GM12891 (cell line): Measurements from ENCODE around the gene SLC15A3.

Source experiments
- DNase-seq: peaks from one replicate; pipeline ENCODE4 v3.0.0; 2011; ENCODE audit warnings: low spot score; ENCODE audit not compliant: insufficient read length
- FAIRE-seq: peaks from 2 replicates; lab custom pipeline; 2011; peaks lifted over from hg19 to GRCh38; lab: Jason Lieb, UNC
- PAX5 ChIP-seq: IDR thresholded peaks from 2 replicates; pipeline ENCODE4 v1.6.1; 2011; ENCODE audit warnings: low read length, moderate library complexity, mild to moderate bottlenecking; ENCODE audit not compliant: insufficient read depth, severe bottlenecking
- POLR2A ChIP-seq: IDR thresholded peaks from 2 replicates; pipeline ENCODE4 v1.6.1; 2011; ENCODE audit warnings: low read depth, low read length, control low read depth
- POLR2AphosphoS5 ChIP-seq: IDR thresholded peaks from 2 replicates; pipeline ENCODE4 v1.6.1; 2011; ENCODE audit warnings: low read depth, low read length, control low read depth
- POU2F2 ChIP-seq: IDR thresholded peaks from 2 replicates; pipeline ENCODE4 v1.6.1; 2011; ENCODE audit warnings: low read depth, mild to moderate bottlenecking, control low read depth, low read length, moderate library complexity
- SPI1 ChIP-seq: IDR thresholded peaks from 2 replicates; pipeline ENCODE4 v1.6.1; 2011; ENCODE audit warnings: low read depth, low read length, control low read depth
- TAF1 ChIP-seq: IDR thresholded peaks from 2 replicates; pipeline ENCODE4 v1.6.1; 2011; ENCODE audit warnings: low read depth, low read length, control low read depth

Gene SLC15A3

DNA sequence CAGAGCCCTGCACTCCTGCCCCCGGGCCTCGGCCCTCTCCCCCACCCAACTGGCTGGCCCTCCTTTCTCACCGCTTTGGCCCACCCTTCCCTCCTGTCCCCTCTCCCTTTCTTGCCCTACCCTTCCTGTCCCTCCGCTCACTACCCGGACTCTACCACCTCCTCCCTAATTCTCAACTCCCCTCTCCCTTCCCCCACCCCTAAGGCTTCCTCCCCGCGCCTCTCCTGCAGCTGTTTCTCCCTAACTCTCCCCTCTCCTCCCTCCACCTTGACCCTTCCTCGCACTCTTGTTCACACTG is 421 bp downstream of the SLC15A3 start:
- FAIRE-seq = no peak

DNA sequence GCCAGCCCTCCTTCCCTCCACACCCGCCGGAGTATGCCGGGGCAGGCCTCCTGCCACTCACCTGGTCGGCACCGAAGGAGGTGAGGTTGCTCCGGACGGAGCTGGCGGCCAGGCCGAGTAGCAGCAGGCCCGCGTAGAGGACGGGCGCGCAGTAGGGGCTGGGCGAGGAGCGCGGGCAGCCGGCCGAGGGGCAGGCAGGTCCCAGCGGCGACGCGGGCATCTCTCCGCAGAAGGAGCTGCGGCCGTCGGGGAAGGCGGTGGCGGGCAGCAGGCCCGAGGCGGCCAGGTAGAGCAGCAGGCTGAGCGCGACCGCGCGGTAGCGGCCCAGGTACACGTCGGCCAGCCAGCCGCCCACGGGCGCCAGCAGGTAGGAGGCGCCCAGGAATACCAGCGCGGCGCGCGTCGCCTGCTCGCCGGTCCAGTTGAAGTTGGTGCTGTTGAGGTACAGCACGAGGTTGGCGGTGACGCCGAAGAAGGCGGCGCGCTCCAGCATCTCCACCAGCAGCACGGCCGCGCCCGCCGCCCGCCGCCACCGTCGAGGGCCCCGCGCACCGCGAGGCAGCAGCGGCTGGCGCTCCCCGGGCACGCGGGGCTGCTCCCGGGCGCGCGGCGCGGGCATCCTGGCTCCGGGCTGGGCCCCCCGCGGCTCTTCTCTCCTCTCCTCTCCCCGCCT is 907 bp downstream of the SLC15A3 start:
- DNase-seq (no peak), FAIRE-seq (peak; percentile 97)
- TF ChIP-seq POLR2A (peak; percentile 30; the same call in 1 of the 2 replicates), PAX5 (no peak), TAF1 (peak; percentile 36; the same call in 1 of the 2 replicates), SPI1 (no peak), POU2F2 (no peak), POLR2AphosphoS5 (no peak)

More for the DNA sequence above, 421 bp downstream of the SLC15A3 start:
- TF ChIP-seq PAX5 (no peak), POLR2AphosphoS5 (no peak), TAF1 (no peak), SPI1 (no peak), POLR2A (no peak), POU2F2 (no peak)
- no peak for DNase-seq

DNA sequence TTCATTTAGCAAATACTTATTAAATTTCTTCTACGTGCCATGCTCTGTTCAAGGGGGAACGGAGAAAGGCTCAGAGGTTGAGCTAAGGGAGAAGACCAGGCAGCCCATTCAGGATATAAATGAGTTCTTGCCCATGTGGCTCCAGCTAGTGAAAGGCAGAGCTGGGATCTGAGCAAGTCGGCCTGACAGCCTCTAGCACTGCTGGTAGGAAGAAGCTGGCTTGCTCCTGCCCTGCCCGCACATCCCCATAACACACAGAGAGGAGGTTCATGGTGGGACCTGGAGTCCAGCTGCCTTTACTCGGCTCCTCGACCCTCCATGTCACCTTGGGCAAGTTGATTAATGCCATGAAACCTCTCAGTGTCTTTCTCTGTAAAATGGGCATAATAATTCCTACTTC is 2.0 kb downstream of the SLC15A3 start:
- TF ChIP-seq POLR2AphosphoS5 (no peak), POU2F2 (no peak), SPI1 (no peak), PAX5 (no peak), TAF1 (no peak), POLR2A (no peak)
- FAIRE-seq = peak; percentile 84
- no peak for DNase-seq

DNA sequence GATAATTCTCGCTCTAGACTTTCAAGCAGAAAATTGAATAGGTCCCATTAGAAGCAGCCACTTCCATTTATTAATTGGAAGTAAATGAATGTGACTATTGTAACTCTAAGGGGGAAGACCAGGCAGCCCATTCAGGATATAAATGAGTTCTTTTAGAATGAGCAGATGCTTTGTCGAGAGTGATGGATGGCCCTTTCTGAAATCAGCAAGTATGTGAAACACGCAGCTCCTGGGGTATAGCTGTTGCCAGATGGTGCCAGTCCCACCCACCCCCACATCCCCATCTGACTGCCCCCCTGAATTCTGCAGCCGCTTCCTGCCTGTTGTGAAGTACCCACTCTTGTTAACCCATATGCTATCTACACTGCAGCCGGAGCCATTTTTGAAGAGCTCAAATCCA is 3.7 kb downstream of the SLC15A3 start:
- FAIRE-seq (no peak), DNase-seq (no peak)
- TF ChIP-seq TAF1 (no peak), PAX5 (no peak), SPI1 (no peak), POLR2AphosphoS5 (no peak), POU2F2 (no peak), POLR2A (no peak)

DNA sequence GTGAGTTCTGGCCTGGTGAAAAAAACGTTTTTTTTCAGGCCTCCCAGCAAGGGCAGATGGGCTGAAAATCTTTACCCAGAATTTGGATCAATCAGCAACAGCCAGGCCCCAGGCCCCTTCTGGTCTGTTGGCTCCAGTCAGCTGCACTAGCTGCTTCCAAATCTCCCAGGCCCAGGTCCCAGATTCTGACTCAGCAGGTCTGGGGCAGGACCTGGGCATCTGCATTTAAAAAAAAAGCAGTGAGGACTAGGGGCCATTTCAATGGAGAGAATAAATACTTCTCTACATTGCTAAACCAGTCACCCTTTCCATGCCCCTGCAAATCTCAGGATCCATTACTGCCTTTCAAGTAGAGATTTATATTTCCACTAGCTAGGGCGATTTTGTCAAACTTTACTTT is 4.3 kb downstream of the SLC15A3 start:
- no peak for TF ChIP-seq PAX5
- TF ChIP-seq SPI1 = no peak
- TF ChIP-seq TAF1 = no peak
- FAIRE-seq (no peak), DNase-seq (no peak)

DNA sequence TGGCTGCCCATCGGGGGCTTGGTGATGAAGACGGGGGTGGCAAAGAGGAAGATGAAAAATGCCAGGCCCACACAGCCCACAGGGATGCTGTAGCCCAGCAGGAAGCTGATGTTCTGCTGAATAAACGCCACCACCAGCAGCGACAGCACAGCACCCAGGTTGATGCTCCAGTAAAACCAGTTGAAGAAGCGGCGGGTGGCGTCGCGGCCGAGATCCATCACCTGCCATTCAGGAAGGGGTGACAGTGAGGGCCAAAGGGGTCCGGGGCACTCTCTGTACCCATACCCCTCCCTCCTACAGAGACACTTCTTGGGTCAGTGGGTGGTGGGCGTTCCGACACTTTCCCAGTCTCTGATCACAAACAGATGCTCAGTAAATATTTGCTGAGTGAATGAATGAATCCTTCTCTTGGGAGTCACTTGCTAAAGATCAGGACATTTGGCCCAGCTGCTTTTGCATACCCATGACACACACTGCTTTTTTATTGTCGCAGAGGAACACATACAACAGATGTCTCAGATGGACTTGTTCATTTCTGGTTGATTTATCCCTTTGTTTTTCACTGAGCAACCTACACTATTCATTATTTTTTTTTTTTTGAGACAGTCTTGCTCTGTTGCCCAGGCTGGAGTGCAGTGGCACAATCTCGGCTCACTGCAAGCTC is 5.2 kb downstream of the SLC15A3 start:
- no peak for FAIRE-seq

DNA sequence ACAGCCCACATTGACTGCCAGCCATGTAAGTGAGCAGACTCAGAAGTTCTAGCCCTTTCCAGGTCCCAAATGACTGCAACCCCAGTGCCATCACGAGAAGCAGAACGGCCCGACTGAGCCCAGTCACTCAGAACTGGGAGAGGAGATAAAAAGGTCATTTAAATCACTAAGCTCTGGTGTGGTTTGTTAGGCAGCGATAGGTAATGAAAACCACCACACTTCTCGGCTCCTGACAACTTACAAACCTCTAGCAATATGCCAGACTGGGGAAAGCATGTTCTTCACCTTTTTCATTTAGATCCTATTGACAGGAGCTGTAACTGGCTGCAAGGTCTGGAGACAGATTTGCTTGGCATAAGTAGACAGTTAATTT is 6.7 kb downstream of the SLC15A3 start:
- no peak for TF ChIP-seq PAX5
- no peak for TF ChIP-seq SPI1
- no peak for TF ChIP-seq TAF1
- TF ChIP-seq POLR2AphosphoS5 = no peak
- no peak for TF ChIP-seq POU2F2
- no peak for TF ChIP-seq POLR2A
- DNase-seq (no peak), FAIRE-seq (no peak)

More for the DNA sequence above, 5.2 kb downstream of the SLC15A3 start:
- no peak for DNase-seq
- TF ChIP-seq POU2F2 (no peak), POLR2AphosphoS5 (no peak), TAF1 (no peak), PAX5 (no peak), POLR2A (no peak), SPI1 (no peak)

DNA sequence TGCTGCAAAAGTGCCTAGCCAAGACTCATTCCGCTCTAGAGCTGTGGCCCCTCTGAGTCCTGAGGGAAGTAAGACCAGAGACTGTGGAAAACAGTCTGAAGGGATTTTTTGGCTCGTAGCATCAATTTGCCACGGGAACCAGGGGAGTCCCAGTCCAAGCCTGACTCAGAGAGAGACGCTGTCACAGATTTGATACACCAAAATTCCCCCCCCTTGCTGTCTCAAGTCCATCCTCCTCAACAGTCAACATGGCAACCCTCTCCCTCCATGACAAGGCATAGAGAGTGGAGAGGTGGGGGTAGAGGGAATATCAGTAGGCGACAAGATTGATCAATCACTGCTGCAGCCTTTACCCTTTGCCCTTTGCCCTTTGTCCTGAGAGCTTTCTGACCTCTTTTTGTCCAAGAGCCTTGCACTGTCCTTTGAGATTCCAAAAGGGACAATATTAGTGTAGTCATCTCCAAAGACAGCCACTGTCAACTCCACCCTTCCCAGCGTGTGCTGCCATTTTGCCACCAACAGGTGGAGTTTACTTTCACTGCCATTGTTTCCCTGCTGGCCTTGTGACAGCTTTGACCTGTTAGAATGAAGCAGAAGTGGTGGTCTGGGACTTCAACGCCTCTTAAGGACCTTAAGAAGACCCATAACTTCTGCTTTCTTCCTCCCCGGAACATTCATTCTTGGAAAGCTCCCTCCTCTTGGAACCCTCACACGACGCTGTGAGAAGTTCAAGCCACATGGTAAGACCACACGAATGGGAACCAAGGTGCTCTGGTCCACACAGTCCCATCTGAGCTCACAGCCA is 7.3 kb downstream of the SLC15A3 start:
- FAIRE-seq (no peak), DNase-seq (no peak)
- TF ChIP-seq PAX5 (no peak), POU2F2 (no peak), POLR2A (no peak), TAF1 (no peak), SPI1 (no peak), POLR2AphosphoS5 (no peak)

DNA sequence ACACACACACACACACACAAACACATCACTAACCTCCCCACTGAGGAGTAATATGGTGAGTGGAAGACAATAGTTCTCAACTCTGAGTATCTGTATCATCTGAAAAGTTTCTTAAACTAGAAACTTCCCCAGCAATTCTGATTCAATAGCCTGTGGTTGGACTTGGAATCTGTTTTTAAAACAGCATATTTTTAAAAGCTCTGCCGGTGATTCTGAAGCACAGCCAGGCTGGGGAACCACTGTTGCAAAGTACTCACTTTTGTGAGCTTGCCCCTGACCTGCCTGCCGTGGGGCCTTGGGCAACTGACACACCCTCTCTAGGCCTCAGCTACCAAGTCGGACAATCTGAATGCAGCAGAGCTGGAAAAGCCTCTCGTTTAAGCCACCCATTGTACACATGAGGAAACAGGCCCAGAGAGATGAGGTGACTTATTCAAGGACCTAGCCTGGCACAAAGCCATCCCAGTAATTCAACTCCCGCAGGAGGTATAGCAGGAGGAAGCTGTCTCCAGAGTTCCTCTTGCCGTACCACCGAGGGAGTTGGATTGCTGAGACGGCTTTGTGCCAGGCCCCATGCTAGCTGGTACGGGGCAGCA is 8.9 kb downstream of the SLC15A3 start:
- no peak for TF ChIP-seq POLR2AphosphoS5
- FAIRE-seq (no peak), DNase-seq (no peak)
